Activated naive CD4-positive, alpha-beta T cell treated with anti-CD3 and anti-CD28 coated beads for 36 hours (primary cell): ENCODE results near the gene GLIS1. TPM values are rescaled to one million over a fixed set of nuclear protein-coding genes. Genes with fewer than 3 reads are reported as not detected.

ENCODE experiments used
- CTCF ChIA-PET: fragments of 350-600 bp; sonication (Branson Sonifier 250); formaldehyde crosslinking; loops from one replicate; lab custom pipeline; 2021; ENCODE audit warnings: antibody characterized with exemption; lab: Charles Lee
- DNase-seq: peaks from one replicate; pipeline ENCODE4 v3.0.0-alpha.2; 2020
- H3K27ac Mint-ChIP-seq: one replicate; pipeline ENCODE4 v1.8.0; 2021; ENCODE audit warnings: mild to moderate bottlenecking, mixed read lengths
- H3K27me3 Mint-ChIP-seq: one replicate; pipeline ENCODE4 v1.8.0; 2021; ENCODE audit warnings: low read depth, mixed read lengths
- H3K36me3 Mint-ChIP-seq: one replicate; pipeline ENCODE4 v1.8.0; 2021; ENCODE audit warnings: low read depth, mixed read lengths
- H3K4me1 Mint-ChIP-seq: one replicate; pipeline ENCODE4 v1.8.0; 2021; ENCODE audit warnings: low read depth, mixed read lengths
- H3K4me3 Mint-ChIP-seq: one replicate; pipeline ENCODE4 v1.8.0; 2021; ENCODE audit warnings: mild to moderate bottlenecking, moderate library complexity, mixed read lengths
- H3K9me3 Mint-ChIP-seq: one replicate; pipeline ENCODE4 v1.8.0; 2021; ENCODE audit warnings: mixed read lengths
- intact Hi-C: fragments of 100-400 bp; cut with micrococcal nuclease; formaldehyde crosslinking; loops from one replicate; pipeline ENCODE4 v1.15.1; 2023
- total RNA-seq, 2 experiments: library from RNA; stranded (reverse); gene quantifications; one replicate each; pipeline ENCODE4 v1.2.3, GENCODE V29; 2021

GLIS1 gene
- total RNA-seq, 2 experiments from 2014 or later, result not detected

DNA sequence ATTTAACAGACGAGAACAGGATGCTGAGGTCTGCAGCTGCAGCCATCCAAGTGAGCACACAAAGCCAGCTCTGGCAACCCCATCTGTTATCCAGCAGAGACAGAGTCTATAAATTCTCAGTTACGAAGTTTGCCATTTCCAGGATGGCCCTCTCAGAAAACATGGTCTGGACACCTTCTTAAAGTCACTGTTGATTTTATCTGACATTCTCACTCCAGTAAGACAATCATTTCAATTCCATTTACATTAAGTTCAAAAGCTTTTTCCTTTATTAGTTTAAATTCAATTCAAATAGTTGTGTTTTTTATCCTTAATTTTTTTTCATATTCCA is 154.2 kb downstream of the GLIS1 start:
- H3K4me3 Mint-ChIP-seq, result no peak overlapping the region
- no peak for DNase-seq
- no peak overlapping the region for H3K27ac Mint-ChIP-seq
- H3K4me1 Mint-ChIP-seq, result peaks cover 10% of the 10 kb centered on the region
- intact Hi-C loops, result no loop called here
- CTCF ChIA-PET, result no interaction called here
- no peaks in the 10 kb centered on the region for H3K27me3 Mint-ChIP-seq
- no peaks in the 10 kb centered on the region for H3K36me3 Mint-ChIP-seq
- H3K9me3 Mint-ChIP-seq, result no peaks in the 10 kb centered on the region

GRCh38 chr1:53583868-53584776 is 154.8 kb downstream of the GLIS1 start:
- intact Hi-C loops, result no loop called here
- Mint-ChIP-seq H3K9me3 (no peaks in the 10 kb centered on the region), H3K36me3 (no peaks in the 10 kb centered on the region), H3K4me1 (peaks cover 10% of the 10 kb centered on the region), H3K27ac (no peak overlapping the region), H3K4me3 (no peak overlapping the region), H3K27me3 (no peaks in the 10 kb centered on the region)
- CTCF ChIA-PET, result no interaction called here
- peak; percentile 3 for DNase-seq

DNA sequence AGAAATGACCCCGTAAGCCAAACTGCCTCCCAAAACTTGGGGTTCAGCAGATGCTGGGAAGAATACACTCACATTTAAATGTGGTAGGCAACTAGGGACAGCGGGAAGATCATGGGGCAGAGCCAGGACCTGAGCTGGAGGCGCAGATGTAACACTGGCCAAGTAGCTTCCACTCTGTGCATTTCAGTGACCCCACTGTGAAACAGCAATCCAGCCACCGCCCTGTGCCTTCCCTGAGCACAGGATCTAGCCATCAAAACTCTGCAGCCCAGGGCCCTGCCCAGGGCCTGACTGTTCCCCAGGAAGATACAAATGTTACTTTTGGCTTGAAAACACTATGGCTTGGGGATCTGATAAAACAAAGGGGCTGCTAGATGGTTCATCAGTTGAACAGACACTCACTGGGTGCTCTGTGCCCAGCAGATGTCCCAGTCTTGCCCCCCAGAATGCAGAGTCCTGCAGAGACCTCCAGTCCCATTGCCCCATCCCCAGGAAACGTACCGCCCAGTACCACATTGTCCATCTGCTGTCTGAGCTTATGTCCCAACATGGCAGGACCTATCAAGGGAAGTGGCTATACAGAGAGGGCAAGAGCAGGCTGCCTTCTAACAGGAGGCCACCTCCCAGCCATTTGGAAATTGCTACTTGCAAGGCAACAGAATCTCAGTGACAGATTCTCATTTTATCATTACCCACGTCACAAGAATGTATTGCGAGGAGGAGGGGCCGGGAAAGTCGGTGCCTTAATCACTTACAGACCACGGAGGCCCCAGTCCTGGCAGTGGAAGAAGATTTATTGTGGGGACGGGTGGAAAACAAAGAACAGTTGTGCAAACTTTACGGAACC is 155.7 kb downstream of the GLIS1 start:
- Mint-ChIP-seq H3K27me3 (no peaks in the 10 kb centered on the region), H3K36me3 (no peaks in the 10 kb centered on the region), H3K4me3 (no peak overlapping the region), H3K4me1 (peaks cover 10% of the 10 kb centered on the region), H3K9me3 (no peaks in the 10 kb centered on the region), H3K27ac (no peak overlapping the region)
- intact Hi-C loops, result no loop called here
- CTCF ChIA-PET, result interaction anchor here (1.6 kb wide), 1 partner anchor 11 kb away, joined by 3 read pairs; no protein-coding TSS in a partner anchor
- peak; percentile 1 for DNase-seq

GRCh38 chr1:53582211-53583020 is 156.5 kb downstream of the GLIS1 start:
- intact Hi-C loops, result no loop called here
- Mint-ChIP-seq H3K27ac (no peak overlapping the region), H3K4me3 (no peak overlapping the region), H3K27me3 (no peaks in the 10 kb centered on the region), H3K4me1 (peaks cover 10% of the 10 kb centered on the region), H3K36me3 (no peaks in the 10 kb centered on the region), H3K9me3 (no peaks in the 10 kb centered on the region)
- DNase-seq, result peak; percentile 3
- CTCF ChIA-PET, result interaction anchor here (1.6 kb wide), 1 partner anchor 10 kb away, joined by 3 read pairs; no protein-coding TSS in a partner anchor

GRCh38 chr1:53581476-53581875 is 157.5 kb downstream of the GLIS1 start:
- intact Hi-C loops, result no loop called here
- Mint-ChIP-seq H3K27ac (no peak overlapping the region), H3K4me1 (peaks cover 10% of the 10 kb centered on the region), H3K4me3 (no peak overlapping the region), H3K36me3 (no peaks in the 10 kb centered on the region), H3K27me3 (no peaks in the 10 kb centered on the region), H3K9me3 (no peaks in the 10 kb centered on the region)
- DNase-seq, result peak; percentile 1
- CTCF ChIA-PET, result interaction anchor here (1.6 kb wide), 1 partner anchor 9 kb away, joined by 3 read pairs; no protein-coding TSS in a partner anchor

DNA sequence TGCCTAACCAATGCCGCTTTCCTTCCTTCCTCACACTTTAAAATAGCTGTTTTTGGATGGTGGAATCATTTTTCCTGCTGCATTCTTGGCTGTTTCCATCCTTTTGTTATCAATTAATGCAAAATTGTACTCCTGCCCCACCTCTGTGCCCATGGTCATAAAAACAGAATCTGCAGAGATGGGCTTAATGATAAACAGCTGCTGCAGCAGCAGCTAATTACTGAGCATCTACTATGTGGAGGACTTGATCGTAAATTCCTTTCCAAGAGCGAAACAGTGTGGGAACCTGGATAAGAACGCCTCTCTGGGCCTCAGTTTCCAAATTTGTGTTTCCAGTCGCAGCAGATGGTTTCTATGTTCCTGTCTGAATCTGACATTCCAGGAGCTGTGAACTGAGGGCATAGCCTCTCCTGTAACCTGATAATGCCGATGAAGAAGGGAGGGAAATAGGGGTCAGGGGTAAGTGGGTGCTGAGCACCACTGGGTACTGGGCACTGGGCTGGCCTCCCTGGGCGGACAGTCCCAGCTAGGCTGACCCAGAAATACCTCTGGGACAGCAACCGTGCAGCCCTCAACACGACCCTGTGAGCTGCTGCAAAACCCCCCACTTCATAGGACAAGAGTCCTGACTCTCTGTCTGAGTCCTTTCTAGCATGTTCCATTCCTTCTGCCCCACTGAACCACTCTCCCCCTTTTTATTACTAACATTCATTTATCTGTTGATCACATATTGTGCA is 158.1 kb downstream of the GLIS1 start:
- Mint-ChIP-seq H3K9me3 (no peaks in the 10 kb centered on the region), H3K4me1 (peaks cover 10% of the 10 kb centered on the region), H3K27ac (no peak overlapping the region), H3K36me3 (no peaks in the 10 kb centered on the region), H3K4me3 (no peak overlapping the region), H3K27me3 (no peaks in the 10 kb centered on the region)
- intact Hi-C loops, result no loop called here
- CTCF ChIA-PET, result no interaction called here
- DNase-seq, result peak; percentile 0

- Mint-ChIP-seq H3K27me3 (no peaks in the 10 kb centered on the region), H3K27ac (no peak overlapping the region), H3K9me3 (no peaks in the 10 kb centered on the region), H3K36me3 (no peaks in the 10 kb centered on the region), H3K4me1 (peaks cover 5% of the 10 kb centered on the region), H3K4me3 (no peak overlapping the region)
- DNase-seq, result peak; percentile 2
- CTCF ChIA-PET, result no interaction called here
- intact Hi-C loops, result no loop called here
These were observed 159.0 kb downstream of the GLIS1 start for GRCh38 chr1:53580009-53580400.

DNA sequence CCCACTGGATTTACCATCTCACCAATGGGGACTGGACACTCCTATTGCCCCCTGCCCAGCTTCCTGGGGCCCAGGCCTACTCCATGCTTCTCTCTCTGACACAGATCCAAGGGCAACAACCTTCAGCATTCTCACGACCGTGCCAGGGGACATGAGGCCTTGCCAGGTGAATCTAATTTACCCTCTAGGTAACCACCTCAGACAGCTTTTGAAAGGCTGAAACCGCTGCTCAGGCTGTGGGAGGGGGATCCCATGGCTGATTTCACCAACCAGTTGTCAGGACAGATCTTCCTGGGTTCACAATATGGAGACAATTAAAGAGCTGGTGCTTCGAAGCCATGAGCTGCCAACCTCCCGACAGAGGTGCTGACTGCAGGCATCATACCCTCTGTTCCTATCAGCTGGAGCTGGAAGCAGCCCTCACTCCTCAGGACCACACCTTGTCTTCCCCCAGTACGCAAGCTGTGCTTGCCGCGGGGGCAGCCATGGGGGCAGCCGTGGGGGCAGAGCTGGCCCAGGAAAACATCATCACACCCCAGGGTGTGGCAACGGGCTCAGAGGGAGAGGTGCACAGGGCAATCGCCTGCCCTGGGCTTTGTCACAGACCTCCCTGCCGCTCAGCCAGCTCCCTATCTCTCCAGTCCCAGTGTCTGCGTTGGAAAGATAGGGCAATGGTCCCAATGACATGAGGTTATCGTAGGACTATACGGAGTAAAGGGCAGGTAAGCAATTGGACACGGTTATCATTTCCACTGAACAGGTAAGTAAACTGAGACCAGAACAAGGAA is 159.5 kb downstream of the GLIS1 start:
- no peaks in the 10 kb centered on the region for H3K36me3 Mint-ChIP-seq
- no peak overlapping the region for H3K27ac Mint-ChIP-seq
- H3K9me3 Mint-ChIP-seq, result no peaks in the 10 kb centered on the region
- peak; percentile 2 for DNase-seq
- intact Hi-C loops, result no loop called here
- no peaks in the 10 kb centered on the region for H3K4me1 Mint-ChIP-seq
- no peaks in the 10 kb centered on the region for H3K27me3 Mint-ChIP-seq
- H3K4me3 Mint-ChIP-seq, result no peak overlapping the region
- CTCF ChIA-PET, result no interaction called here

DNA sequence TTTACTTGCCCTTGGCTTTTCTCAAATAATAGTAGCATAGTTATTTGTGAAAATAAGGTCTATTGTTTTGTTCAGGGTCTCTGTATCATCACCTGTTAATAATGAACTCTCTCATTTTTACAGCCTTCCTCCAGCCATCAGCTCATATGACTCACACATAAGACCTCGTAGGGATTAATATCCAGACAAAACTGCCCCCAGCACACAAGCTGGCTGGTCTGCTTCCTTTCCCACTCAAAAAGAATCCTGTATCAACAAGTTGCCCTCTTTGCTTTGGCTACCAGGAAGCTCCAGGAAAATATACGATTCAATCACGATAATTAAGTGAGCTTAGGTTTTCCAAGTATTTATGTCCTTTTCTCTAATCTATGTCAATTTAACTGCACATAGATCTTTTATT is 160.6 kb downstream of the GLIS1 start:
- Mint-ChIP-seq H3K4me1 (no peaks in the 10 kb centered on the region), H3K36me3 (no peaks in the 10 kb centered on the region), H3K27me3 (no peaks in the 10 kb centered on the region), H3K9me3 (no peaks in the 10 kb centered on the region), H3K27ac (no peak overlapping the region), H3K4me3 (no peak overlapping the region)
- CTCF ChIA-PET, result no interaction called here
- DNase-seq, result no peak
- intact Hi-C loops, result no loop called here

GRCh38 chr1:53577761-53578100 is 161.2 kb downstream of the GLIS1 start:
- Mint-ChIP-seq H3K27ac (no peak overlapping the region), H3K36me3 (no peaks in the 10 kb centered on the region), H3K4me1 (no peaks in the 10 kb centered on the region), H3K4me3 (no peak overlapping the region), H3K9me3 (no peaks in the 10 kb centered on the region), H3K27me3 (no peaks in the 10 kb centered on the region)
- peak; percentile 2 for DNase-seq
- intact Hi-C loops, result no loop called here
- CTCF ChIA-PET, result no interaction called here
